IMR-90 (cell line): Measurements from ENCODE around the gene SUGCT. TPM values are rescaled to one million over a fixed set of nuclear protein-coding genes. Genes with fewer than 3 reads are reported as not detected.

ENCODE experiments used
- ATAC-seq: fragments of 200-7000 bp; cut with Tn5 transposase; 2 replicates; pipeline ENCODE4 v1.9.1; 2020; ENCODE audit warnings: low read depth, mild to moderate bottlenecking, moderate library complexity
- BruUV-seq: library from RNA; stranded (reverse); fragments of 400-500 nt; replicated peaks from 2 replicates; lab custom pipeline; 2021; lab: Mats Ljungman, UMichigan
- CTCF ChIA-PET: fragments of 300-600 bp; formaldehyde crosslinking; extraction: SDS; loops from one replicate; lab custom pipeline; 2021; ENCODE audit warnings: antibody characterized with exemption; lab: Yijun Ruan, JAX
- POLR2A ChIA-PET: fragments of 300-600 bp; sonication (Branson Sonifier 250); formaldehyde crosslinking; loops from one replicate; lab custom pipeline; 2022; ENCODE audit warnings: antibody characterized with exemption; ENCODE audit not compliant: unreplicated experiment; lab: Charles Lee
- DNase-seq: peaks from one replicate; pipeline ENCODE4 v3.0.0; 2013
- H2AFZ ChIP-seq: replicated peaks from 2 replicates; pipeline ENCODE3; 2013; ENCODE audit warnings: low read length, mild to moderate bottlenecking; ENCODE audit not compliant: poor library complexity
- H2AK5ac ChIP-seq: 2 replicates; pipeline ENCODE4 v1.6.1; 2013; ENCODE audit warnings: low read depth, low read length, inconsistent platforms
- H2AK9ac ChIP-seq: replicated peaks from 2 replicates; pipeline ENCODE3; 2013; ENCODE audit warnings: mild to moderate bottlenecking, low read depth, low read length, moderate library complexity; ENCODE audit not compliant: poor library complexity
- H2BK120ac ChIP-seq: 2 replicates; pipeline ENCODE4 v1.6.1; 2013; ENCODE audit warnings: low read depth, low read length, inconsistent platforms
- H2BK15ac ChIP-seq: 3 replicates; pipeline ENCODE4 v1.6.1; 2013; ENCODE audit warnings: low read depth, low read length, inconsistent platforms
- H2BK20ac ChIP-seq: 2 replicates; pipeline ENCODE4 v1.6.1; 2013; ENCODE audit warnings: low read depth, mild to moderate bottlenecking, inconsistent platforms, low read length, moderate library complexity
- H2BK5ac ChIP-seq: 2 replicates; pipeline ENCODE4 v1.6.1; 2013; ENCODE audit warnings: mild to moderate bottlenecking, low read depth, low read length, inconsistent platforms; ENCODE audit not compliant: poor library complexity, severe bottlenecking
- H3K14ac ChIP-seq: replicated peaks from 2 replicates; pipeline ENCODE4 v1.6.1; 2013; ENCODE audit warnings: low read depth, low read length, inconsistent platforms
- H3K18ac ChIP-seq: 2 replicates; pipeline ENCODE4 v1.6.1; 2013; ENCODE audit warnings: low read depth, low read length, control low read depth
- H3K23ac ChIP-seq: 2 replicates; pipeline ENCODE4 v1.6.1; 2013; ENCODE audit warnings: low read depth, low read length, inconsistent platforms
- H3K27ac ChIP-seq: 2 replicates; pipeline ENCODE4 v1.5.1; 2013; ENCODE audit warnings: mild to moderate bottlenecking, control low read depth, low read length; ENCODE audit not compliant: insufficient read depth
- H3K27me3 ChIP-seq: 2 replicates; pipeline ENCODE4 v1.6.1; 2013; ENCODE audit warnings: low read length; ENCODE audit not compliant: control insufficient read depth, insufficient read depth
- H3K36me3 ChIP-seq: 2 replicates; pipeline ENCODE4 v1.6.1; 2013; ENCODE audit warnings: low read length, mixed read lengths; ENCODE audit not compliant: control insufficient read depth, insufficient read depth
- H3K4ac ChIP-seq: 2 replicates; pipeline ENCODE4 v1.6.1; 2013; ENCODE audit warnings: low read depth, low read length, inconsistent platforms
- H3K4me1 ChIP-seq: 2 replicates; pipeline ENCODE4 v1.6.1; 2013; ENCODE audit warnings: low read length, mixed read lengths; ENCODE audit not compliant: control insufficient read depth, insufficient read depth
- H3K4me2 ChIP-seq: 2 replicates; pipeline ENCODE4 v1.6.1; 2013; ENCODE audit warnings: low read depth, mild to moderate bottlenecking, control low read depth, low read length, moderate library complexity
- H3K4me3 ChIP-seq: 2 replicates; pipeline ENCODE4 v1.5.1; 2013; ENCODE audit warnings: low read depth, mild to moderate bottlenecking, control low read depth, low read length, moderate library complexity; ENCODE audit not compliant: insufficient read depth
- H3K56ac ChIP-seq: 2 replicates; pipeline ENCODE4 v1.6.1; 2013; ENCODE audit warnings: low read length, inconsistent platforms; ENCODE audit not compliant: insufficient read depth; ENCODE audit errors: extremely low read depth
- H3K79me1 ChIP-seq, 2 experiments: 2 replicates each; pipeline ENCODE4 v1.6.1; 2013; ENCODE audit warnings: low read length in 2 of 2, inconsistent platforms in 1 of 2, low read depth in 1 of 2
- H3K9ac ChIP-seq: 2 replicates; pipeline ENCODE4 v1.6.1; 2013; ENCODE audit warnings: low read depth, low read length, control low read depth
- H3K9me1 ChIP-seq: 2 replicates; pipeline ENCODE4 v1.6.1; 2013; ENCODE audit warnings: low read length, inconsistent platforms; ENCODE audit not compliant: insufficient read depth
- H3K9me3 ChIP-seq: 2 replicates; pipeline ENCODE4 v1.6.1; 2013; ENCODE audit warnings: low read length; ENCODE audit not compliant: control insufficient read depth, insufficient read depth
- H4K20me1 ChIP-seq: 2 replicates; pipeline ENCODE4 v1.6.1; 2013; ENCODE audit warnings: low read length, inconsistent platforms; ENCODE audit not compliant: insufficient read depth
- H4K5ac ChIP-seq: 2 replicates; pipeline ENCODE4 v1.6.1; 2013; ENCODE audit warnings: mild to moderate bottlenecking, low read depth, low read length, control low read depth
- H4K8ac ChIP-seq, 2 experiments: 2 replicates each; pipeline ENCODE4 v1.6.1; 2013; ENCODE audit warnings: low read depth in 2 of 2, low read length in 2 of 2, control low read depth in 1 of 2, inconsistent platforms in 1 of 2
- H4K91ac ChIP-seq: 2 replicates; pipeline ENCODE4 v1.6.1; 2013; ENCODE audit warnings: low read depth, low read length, inconsistent platforms; ENCODE audit not compliant: insufficient read depth
- CHD1 ChIP-seq: IDR thresholded peaks from 2 replicates; pipeline ENCODE4 v1.6.1; 2012; ENCODE audit warnings: low read depth, low read length, improper control_type of control experiment
- MAFK ChIP-seq: IDR thresholded peaks from 2 replicates; pipeline ENCODE4 v1.6.1; 2012; ENCODE audit warnings: low read depth, low read length, improper control_type of control experiment
- WGBS, 2 experiments: methylation state at CpG; one replicate each; pipeline versions ENCODE4 v1.1.5 to v1.1.7; 2013; ENCODE audit warnings: missing lambda C conversion rate in 2 of 2; ENCODE audit not compliant: insufficient read length in 1 of 2; ENCODE audit errors: extremely low coverage in 2 of 2; 5-methylcytosine and 5-hydroxymethylcytosine counted together
- dilution Hi-C: fragments of 300-500 bp; cut with HindIII; formaldehyde crosslinking; loops from one replicate; pipeline ENCODE4 v1.14.3; 2018; ENCODE audit warnings: low sequenced_read_pairs; ENCODE audit not compliant: unreplicated experiment
- in situ Hi-C: fragments of 300-500 bp; cut with MboI; formaldehyde crosslinking; loops from 3 replicates; pipeline ENCODE4 v1.14.3; 2019; ENCODE audit warnings: low sequenced_read_pairs, inconsistent platforms, mixed read lengths
- intact Hi-C: fragments of 100-400 bp; cut with micrococcal nuclease; formaldehyde crosslinking; loops from 2 replicates; pipeline ENCODE4 v1.10.0; 2022
- polyA plus RNA-seq, 3 experiments: library from polyadenylated mRNA; depleted of rRNA; stranded (reverse); fragments of >200 nt; gene quantifications; 2 replicates each; pipeline ENCODE4 v1.2.3, GENCODE V29; 2012; ENCODE audit warnings: low replicate concordance in 1 of 3
- total RNA-seq: library from RNA; depleted of rRNA; stranded (reverse); fragments of >200 nt; gene quantifications from 2 replicates; pipeline ENCODE4 v1.2.3, GENCODE V29; 2012

The SUGCT gene
- total and polyA plus RNA-seq, 2 of the 4 experiments (the other 2 are of a cell fraction), result 5.9 to 8.3 TPM

GRCh38 chr7:40638545-40639320, 503.9 kb downstream of the SUGCT start:
- dilution Hi-C loops (no loop called here), intact Hi-C loops (loop anchor here (5.0 kb wide), 1 partner anchor 34 kb away; no protein-coding TSS in a partner anchor), in situ Hi-C loops (no loop called here)
- ATAC-seq (no peak), DNase-seq (no peak)
- POLR2A ChIA-PET, result no interaction called here
- Histone ChIP-seq H3K56ac (no peak overlapping the region), H3K9ac (no peak overlapping the region), H3K14ac (no peak overlapping the region), H3K23ac (no peak overlapping the region), H3K27ac (no peak overlapping the region), H3K18ac (no peak overlapping the region), H3K4ac (no peak overlapping the region), H3K27me3 (peaks cover 2% of the 10 kb centered on the region), H2AK5ac (no peak overlapping the region), H2BK20ac (no peak overlapping the region), H2BK5ac (no peak overlapping the region), H3K9me1 (no peaks in the 10 kb centered on the region), H2AK9ac (no peak overlapping the region), H3K4me1 (no peaks in the 10 kb centered on the region), H4K20me1 (no peaks in the 10 kb centered on the region), H3K4me2 (no peak overlapping the region), H3K36me3 (no peaks in the 10 kb centered on the region), H2BK15ac (no peak overlapping the region), H3K4me3 (no peak overlapping the region), H2AFZ (no peak overlapping the region), H4K5ac (no peak overlapping the region), H4K8ac (no peak overlapping the region), H2BK120ac (no peak overlapping the region), H3K9me3 (no peaks in the 10 kb centered on the region), H4K91ac (no peak overlapping the region), H3K79me1 (no peaks in the 10 kb centered on the region)
- CTCF ChIA-PET, result no interaction called here
- no CpG with 5 or more reads among the region's 7 CpGs for WGBS, 2 experiments
- TF ChIP-seq MAFK (peak; percentile 78), CHD1 (no peak)
- BruUV-seq, result no TSS peak
